OCI-LY3 (cell line): ENCODE data around the gene MUC21.

Experiments
- H2AFZ ChIP-seq: fragments of 200-600, 300-600 bp; shearing (Covaris generic); 2 replicates; pipeline ENCODE4 v1.6.0; 2014; ENCODE audit warnings: antibody characterized with exemption, low read depth, low read length
- H3K27ac ChIP-seq: fragments of 200-600, 300-600 bp; sonication (generic); 2 replicates; pipeline ENCODE4 v1.5.1; 2014; ENCODE audit warnings: mild to moderate bottlenecking, low read length, moderate library complexity, mixed read lengths
- H3K27me3 ChIP-seq: fragments of 200-600, 300-600 bp; sonication (generic); 2 replicates; pipeline ENCODE4 v1.6.1; 2014; ENCODE audit warnings: low read depth, low read length, mixed read lengths
- H3K36me3 ChIP-seq: fragments of 200-600, 300-600 bp; sonication (generic); replicated peaks from 2 replicates; pipeline ENCODE3; 2014; ENCODE audit warnings: low read depth, low read length, mixed read lengths
- H3K4me1 ChIP-seq: fragments of 300-600, 200-600 bp; sonication (generic); 2 replicates; pipeline ENCODE4 v1.6.1; 2014; ENCODE audit warnings: low read length, mixed read lengths
- H3K4me2 ChIP-seq: fragments of 200-600, 300-600 bp; sonication (generic); 2 replicates; pipeline ENCODE4 v1.6.1; 2014; ENCODE audit warnings: low read length, mixed read lengths
- H3K4me3 ChIP-seq: fragments of 300-600, 200-600 bp; sonication (generic); 2 replicates; pipeline ENCODE4 v1.5.1; 2014; ENCODE audit warnings: antibody characterized with exemption, mild to moderate bottlenecking, low read length, moderate library complexity
- H3K79me2 ChIP-seq: fragments of 300-600, 200-600 bp; shearing (Covaris generic); 2 replicates; pipeline ENCODE4 v1.6.1; 2014; ENCODE audit warnings: mild to moderate bottlenecking, low read length, mixed read lengths
- H3K9ac ChIP-seq: fragments of 300-600, 200-600 bp; shearing (Covaris generic); 2 replicates; pipeline ENCODE4 v1.6.0; 2014; ENCODE audit warnings: mild to moderate bottlenecking, low read length, moderate library complexity
- H3K9me3 ChIP-seq: fragments of 200-600, 300-600 bp; shearing (Covaris generic); 2 replicates; pipeline ENCODE4 v1.6.1; 2014; ENCODE audit warnings: low read length, mixed read lengths; ENCODE audit not compliant: insufficient read depth
- H4K20me1 ChIP-seq: fragments of 200-600, 300-600 bp; sonication (generic); 2 replicates; pipeline ENCODE4 v1.6.1; 2016; ENCODE audit warnings: low read length, mixed read lengths; ENCODE audit not compliant: insufficient read depth
- CTCF ChIP-seq: fragments of 200-600, 300-600 bp; sonication (generic); IDR thresholded peaks from 2 replicates; pipeline ENCODE4 v1.5.1; 2014; ENCODE audit warnings: antibody characterized with exemption, low read length, low read depth
- EZH2phosphoT487 ChIP-seq: fragments of 200-600 bp; shearing (Covaris generic); IDR thresholded peaks from 2 replicates; pipeline ENCODE4 v1.6.1; 2018; ENCODE audit warnings: antibody characterized with exemption, mixed run types, low read depth

Gene MUC21

GRCh38 chr6:31025595-31025994 lies 42.1 kb downstream of the MUC21 start:
- Histone ChIP-seq H3K9me3 (no peaks in the 10 kb centered on the region), H4K20me1 (no peaks in the 10 kb centered on the region), H3K79me2 (no peaks in the 10 kb centered on the region), H2AFZ (no peak overlapping the region), H3K4me3 (no peak overlapping the region), H3K9ac (no peak overlapping the region), H3K4me2 (no peak overlapping the region), H3K27ac (no peak overlapping the region), H3K36me3 (no peaks in the 10 kb centered on the region), H3K4me1 (no peaks in the 10 kb centered on the region), H3K27me3 (peaks cover 5% of the 10 kb centered on the region; the same call in 1 of the 2 replicates)
- no peak for TF ChIP-seq CTCF
- no peak for TF ChIP-seq EZH2phosphoT487

- no peaks in the 10 kb centered on the region for H3K27me3 ChIP-seq
- no peaks in the 10 kb centered on the region for H4K20me1 ChIP-seq
- no peaks in the 10 kb centered on the region for H3K9me3 ChIP-seq
- no peak overlapping the region for H3K9ac ChIP-seq
- TF ChIP-seq CTCF, result no peak
- TF ChIP-seq EZH2phosphoT487, result no peak
- no peak overlapping the region for H3K4me2 ChIP-seq
- no peaks in the 10 kb centered on the region for H3K79me2 ChIP-seq
- no peak overlapping the region for H3K27ac ChIP-seq
- no peak overlapping the region for H3K4me3 ChIP-seq
- H3K4me1 ChIP-seq, result no peaks in the 10 kb centered on the region
- no peaks in the 10 kb centered on the region for H3K36me3 ChIP-seq
- no peak overlapping the region for H2AFZ ChIP-seq
Measured at GRCh38 chr6:31031095-31031494, 47.6 kb downstream of the MUC21 start.

- Histone ChIP-seq H3K4me2 (no peak overlapping the region), H3K9ac (no peak overlapping the region), H3K27me3 (peaks cover 12% of the 10 kb centered on the region; the same call in 1 of the 2 replicates), H2AFZ (no peak overlapping the region), H3K27ac (no peak overlapping the region), H3K4me1 (no peaks in the 10 kb centered on the region), H3K4me3 (no peak overlapping the region), H4K20me1 (no peaks in the 10 kb centered on the region), H3K9me3 (no peaks in the 10 kb centered on the region), H3K79me2 (no peaks in the 10 kb centered on the region), H3K36me3 (no peaks in the 10 kb centered on the region)
- no peak for TF ChIP-seq EZH2phosphoT487
- TF ChIP-seq CTCF, result no peak
Measured at GRCh38 chr6:31033075-31033474, 49.6 kb downstream of the MUC21 start.

- Histone ChIP-seq H3K4me2 (no peak overlapping the region), H3K9ac (no peak overlapping the region), H3K4me1 (no peaks in the 10 kb centered on the region)
Measured at GRCh38 chr6:31035862-31036497, 52.5 kb downstream of the MUC21 start.

More at GRCh38 chr6:31035862-31036497, 52.5 kb downstream of the MUC21 start:
- no peak overlapping the region for H2AFZ ChIP-seq
- H3K27ac ChIP-seq, result no peak overlapping the region
- H4K20me1 ChIP-seq, result no peaks in the 10 kb centered on the region
- H3K9me3 ChIP-seq, result no peaks in the 10 kb centered on the region
- H3K36me3 ChIP-seq, result no peaks in the 10 kb centered on the region
- TF ChIP-seq EZH2phosphoT487 (no peak), CTCF (no peak)
- H3K27me3 ChIP-seq, result peaks cover 20% of the 10 kb centered on the region; the same call in 1 of the 2 replicates
- no peaks in the 10 kb centered on the region for H3K79me2 ChIP-seq
- H3K4me3 ChIP-seq, result no peak overlapping the region
